DMS 273 (cell line): ENCODE measurements around the gene MMADHC.

ENCODE experiments used
- DNase-seq: peaks from one replicate; lab custom pipeline; 2025; ENCODE audit not compliant: unreplicated experiment; lab: John Stamatoyannopoulos, UW

The MMADHC gene

DNA sequence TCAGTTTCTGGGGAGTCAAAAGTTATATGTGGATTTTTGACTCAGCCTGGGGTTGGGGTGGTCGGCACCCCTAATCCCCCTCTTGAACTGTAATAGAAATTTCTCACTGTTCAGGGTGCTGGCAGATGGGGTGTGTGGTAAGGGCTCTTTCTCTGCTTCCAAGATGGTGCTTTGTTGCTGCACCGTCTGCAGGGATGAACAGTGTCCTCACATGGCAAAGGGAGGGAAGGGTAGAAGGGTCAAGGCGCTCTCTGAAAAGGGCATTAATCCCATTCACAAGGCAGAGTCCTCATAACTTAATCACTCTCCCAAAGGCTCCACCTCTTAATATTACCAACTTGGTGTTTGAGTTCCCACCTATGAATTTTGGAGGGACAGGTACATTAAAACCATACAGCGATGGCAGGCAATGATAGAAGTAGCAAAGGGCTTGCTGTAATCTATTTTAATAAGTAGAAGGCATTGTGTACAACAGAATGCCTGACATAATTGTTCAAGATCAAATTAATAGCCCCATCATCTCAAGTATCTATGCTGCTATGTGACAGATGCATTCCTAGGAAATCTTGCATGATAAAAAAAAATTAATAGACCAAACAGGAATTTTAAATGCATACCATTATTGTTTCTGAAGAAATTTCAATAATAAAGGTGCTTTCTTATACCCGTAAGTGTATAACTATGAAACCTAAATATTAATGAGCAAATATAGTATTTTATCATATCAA, 28.1 kb downstream of the MMADHC start:
- no peak for DNase-seq

DNA sequence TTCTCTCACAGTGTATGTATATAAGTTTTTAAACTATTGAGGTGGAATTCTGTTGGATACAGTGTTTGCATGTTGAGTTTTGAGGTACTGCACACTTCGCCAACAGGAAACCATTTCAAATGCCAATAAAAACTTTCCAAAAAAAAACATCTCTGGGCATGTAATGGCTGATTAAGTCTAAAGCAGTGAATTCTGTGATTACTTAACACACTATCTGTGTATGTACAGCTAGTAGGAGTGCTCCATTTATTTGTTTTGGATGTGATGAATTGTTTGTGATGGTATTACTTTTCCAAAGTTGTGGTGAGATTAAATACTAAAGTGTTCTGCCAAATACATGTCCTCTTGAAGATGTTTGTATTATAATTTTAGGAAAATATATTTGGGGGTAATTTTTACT, 31.1 kb downstream of the MMADHC start:
- DNase-seq = no peak

DNA sequence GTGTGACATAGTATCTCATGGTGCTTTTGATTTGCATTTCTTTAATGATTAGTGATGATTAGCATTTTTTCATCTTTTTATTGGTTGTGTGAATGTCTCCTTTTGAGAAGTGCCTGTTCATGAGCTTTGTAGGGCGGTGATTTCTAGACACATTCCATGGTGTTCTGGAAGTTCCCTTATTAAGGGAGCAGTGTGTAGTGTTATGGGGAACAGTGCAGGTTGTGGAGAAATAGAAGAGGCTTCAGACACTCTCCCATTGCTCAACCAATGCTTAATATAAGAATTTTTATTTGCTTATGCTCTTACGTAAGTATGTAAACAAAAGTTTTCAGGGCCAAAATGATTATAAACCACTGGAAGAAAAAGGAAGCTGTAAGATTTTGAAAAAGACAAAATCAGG, 34.7 kb downstream of the MMADHC start:
- DNase-seq = no peak

DNA sequence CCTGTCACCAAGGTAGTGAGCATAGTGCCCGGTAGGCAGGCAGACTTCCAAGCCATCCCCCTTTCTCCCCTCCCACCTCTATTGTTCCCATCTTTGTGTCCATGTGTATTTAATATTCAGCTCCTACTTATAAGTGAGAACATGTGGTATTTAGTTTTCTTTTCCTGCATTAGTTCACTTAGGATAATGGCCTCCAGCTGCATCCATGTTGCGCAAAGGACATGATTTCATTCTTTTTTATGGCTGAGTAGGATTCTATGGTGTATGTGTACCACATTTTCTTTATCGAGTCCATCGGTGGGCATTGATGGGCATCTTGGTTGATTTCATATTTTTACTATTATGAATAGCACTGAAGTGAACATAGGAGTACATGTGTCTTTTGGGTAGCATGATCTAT, 35.3 kb downstream of the MMADHC start:
- DNase-seq = no peak

DNA sequence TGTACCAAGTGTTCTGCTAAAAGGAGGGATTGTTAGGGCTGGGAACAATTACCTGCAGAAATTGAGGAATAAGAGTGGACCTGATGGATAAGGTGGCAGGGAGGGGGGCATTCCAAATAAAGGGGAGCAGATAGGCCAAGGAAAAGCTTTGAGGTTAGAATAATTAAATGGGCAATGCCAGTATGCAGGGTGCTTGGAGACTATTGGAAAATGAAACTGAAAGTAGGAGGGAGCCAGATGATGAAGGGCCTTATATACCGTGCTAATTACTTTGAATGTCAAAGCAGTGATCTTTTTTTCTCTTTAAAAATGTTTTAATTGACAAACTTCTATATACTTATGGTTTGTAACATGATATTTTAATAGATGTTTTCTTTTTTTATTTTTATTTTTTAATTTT, 42.9 kb downstream of the MMADHC start:
- DNase-seq = no peak

DNA sequence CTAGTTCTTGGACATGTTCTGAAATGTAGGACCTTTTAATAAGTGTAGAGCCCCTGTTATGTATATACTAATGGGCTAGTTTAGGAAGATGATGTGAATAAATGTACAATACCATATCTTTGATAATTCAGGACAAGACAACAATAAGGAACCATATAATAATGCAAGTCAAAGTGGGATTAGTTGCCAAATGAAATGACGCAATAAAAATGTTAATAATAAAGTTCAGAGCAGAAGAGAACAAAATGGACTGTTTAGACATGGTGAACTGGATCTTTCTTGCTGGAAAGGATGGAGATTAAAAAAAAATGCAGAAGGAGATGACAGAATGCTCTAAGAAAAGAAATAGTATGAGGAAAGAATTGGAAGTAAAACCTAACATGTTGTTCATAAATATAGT, 43.7 kb downstream of the MMADHC start:
- DNase-seq = no peak

DNA sequence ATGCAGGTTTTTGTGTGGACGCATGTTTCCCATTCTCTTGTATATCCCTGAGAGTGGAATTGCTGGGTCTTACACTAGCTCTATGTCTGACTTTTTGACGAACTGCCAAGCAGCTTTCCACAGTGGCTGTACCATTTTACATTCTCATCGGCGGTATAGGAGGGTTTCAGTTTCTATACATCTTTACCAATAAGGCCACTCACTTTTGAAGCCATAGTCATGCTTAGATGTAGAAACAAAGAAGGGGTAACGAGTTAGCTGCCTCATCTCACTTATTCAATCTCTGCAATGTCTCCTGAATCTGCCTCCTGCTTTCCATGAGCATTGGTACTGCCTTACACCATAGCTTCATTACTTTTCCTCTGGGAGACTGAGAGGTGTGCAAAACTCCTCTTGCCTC, 47.4 kb downstream of the MMADHC start:
- DNase-seq = no peak

DNA sequence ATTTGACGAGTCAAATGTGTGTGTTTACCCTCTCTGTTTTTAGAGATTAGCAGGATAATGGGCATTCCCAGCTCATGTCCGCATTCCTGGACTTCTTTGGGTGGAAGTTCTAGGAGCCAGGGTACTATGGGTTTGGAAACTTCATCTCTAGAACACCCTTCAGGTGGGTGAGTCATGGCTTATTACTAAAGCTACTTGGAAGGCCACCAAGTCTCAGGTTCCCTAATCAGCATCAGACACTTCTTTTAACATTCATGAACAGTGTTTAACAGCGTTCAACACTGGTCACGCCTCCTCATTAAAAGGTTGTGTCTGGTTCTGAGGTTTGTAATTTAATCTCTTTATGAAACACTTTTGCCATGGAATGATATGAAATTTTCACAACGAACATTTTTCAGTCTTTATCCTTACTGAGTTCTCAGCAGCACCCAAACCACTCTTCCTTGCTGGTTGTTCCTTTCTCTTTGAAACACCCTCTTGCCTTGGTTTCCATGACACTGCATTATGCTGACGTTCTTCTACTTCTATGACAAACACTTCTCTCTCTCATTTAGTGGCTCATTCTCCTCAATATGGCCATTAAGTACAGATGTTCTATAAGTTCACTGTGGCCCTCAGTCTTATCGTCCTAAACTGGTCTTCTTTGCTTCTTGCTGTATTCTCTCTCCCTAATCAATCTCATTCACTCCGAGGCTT, 49.3 kb downstream of the MMADHC start:
- DNase-seq = peak; percentile 13

DNA sequence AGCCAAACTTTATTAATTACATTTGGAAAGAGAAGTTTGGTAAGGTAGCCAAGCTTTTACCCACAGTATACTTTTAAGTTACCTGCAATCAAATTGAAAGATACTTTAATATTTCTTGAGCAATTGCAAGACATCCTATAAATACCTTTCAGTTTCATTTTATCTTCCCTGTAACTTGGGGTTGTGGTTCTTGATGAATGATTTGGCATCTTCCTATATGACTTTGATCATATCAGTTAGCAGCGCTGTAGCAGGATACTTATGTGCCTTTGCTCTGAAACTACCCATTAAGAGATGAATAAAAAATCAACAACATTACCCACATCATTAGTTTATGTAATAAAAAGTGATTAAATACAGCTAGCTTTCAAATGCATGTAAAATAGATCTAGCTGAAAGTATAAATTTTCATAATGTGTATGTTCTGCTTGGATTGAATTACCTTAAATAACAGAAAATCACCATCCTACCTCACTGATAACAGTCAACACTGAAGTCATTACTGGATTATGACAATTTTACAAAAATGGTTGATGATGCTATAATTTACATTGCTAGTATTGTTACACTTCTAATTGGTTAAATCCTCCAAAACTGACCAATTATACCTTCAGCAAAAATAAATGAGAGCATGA, 50.4 kb downstream of the MMADHC start:
- no peak for DNase-seq

DNA sequence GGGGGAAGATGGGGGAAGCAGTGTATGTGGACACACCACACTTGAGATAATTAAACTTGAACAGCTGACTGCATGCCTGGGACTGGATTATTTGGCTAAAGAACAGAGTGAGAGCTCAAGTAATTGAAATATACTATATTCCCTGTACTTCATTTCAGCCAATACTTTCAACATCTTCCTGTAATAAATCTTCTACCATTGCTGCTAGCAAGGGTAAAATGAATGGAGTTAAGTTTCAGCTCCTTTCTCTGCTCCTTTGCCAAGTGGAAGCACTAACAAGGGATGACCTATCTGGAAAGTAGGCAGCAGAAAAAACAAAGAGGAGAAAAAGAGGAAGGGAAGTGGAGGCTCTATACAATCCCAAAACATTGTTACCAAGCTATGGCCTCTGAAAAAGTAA, 50.9 kb downstream of the MMADHC start:
- DNase-seq = no peak

DNA sequence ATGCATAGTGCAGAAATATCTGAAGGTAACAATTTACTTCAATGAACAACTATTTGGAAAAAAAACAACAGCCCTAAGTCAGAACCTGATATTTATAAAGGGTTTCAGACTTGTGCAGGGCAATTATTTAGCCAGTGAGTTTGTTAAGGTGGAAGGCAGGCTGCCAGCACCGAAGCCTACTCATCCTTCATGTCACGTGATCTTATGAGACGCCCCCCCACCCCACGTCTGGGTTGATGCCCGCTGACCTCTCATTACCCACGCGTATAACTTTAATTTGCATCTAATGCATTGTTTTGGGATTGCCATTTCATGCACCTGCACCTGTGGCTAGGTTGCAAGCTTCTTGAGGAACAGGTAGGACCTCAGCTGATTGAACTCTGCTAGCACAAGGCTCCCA, 52.9 kb downstream of the MMADHC start:
- DNase-seq = no peak

DNA sequence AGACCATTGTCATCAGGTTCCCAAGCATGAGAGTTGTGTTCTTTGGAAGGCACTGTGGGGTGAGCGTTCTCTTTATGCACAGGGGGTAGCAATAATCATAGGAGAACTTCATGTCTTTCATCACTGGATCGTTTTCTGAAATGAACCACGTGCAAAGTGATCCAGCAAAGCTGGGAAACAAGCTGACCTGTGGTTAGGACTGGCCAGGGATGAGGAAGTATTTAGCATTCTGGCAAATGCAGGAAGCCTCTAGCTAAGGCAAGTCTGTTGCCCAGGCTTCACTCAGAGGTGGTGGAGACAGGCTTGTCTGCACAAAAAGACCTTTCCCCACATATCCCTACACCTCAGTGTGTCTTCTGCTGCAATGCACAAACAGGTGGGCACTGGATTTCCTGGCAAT, 58.6 kb downstream of the MMADHC start:
- DNase-seq = no peak

DNA sequence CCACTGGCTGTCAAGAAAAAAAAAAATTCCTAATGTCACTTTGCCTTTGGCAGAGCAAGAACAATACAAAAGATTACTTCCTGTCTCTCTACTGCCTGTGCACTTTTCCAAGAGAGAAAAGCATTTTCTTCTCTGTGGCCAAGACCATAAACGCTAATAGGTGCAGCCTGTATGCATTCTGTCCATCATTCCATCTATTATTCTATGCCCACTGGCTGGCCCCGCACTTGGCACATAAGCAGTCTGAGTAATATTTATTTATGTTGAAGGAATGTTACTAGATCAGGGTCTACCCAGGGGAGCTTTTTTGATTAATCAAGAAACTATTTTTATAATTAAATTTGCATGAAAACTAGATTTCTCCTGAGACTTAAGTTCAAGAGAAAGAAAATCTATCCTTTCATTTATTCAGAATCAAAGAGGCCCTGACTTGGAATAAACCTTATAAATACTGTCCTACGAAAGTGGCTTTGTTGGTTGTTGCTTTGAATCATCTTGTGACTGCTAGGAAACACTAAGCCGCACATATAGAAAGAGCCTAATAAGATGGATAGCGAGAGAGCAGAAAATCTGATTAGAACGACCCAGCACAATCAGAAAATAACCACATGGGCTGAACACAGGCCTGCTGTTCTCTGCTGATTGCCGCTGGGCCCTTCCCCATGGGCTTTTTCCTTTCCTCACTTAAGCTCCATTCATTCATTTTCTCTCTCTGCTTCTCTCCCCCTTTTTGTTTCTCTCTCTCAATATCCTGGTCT, 59.4 kb downstream of the MMADHC start:
- DNase-seq = no peak

DNA sequence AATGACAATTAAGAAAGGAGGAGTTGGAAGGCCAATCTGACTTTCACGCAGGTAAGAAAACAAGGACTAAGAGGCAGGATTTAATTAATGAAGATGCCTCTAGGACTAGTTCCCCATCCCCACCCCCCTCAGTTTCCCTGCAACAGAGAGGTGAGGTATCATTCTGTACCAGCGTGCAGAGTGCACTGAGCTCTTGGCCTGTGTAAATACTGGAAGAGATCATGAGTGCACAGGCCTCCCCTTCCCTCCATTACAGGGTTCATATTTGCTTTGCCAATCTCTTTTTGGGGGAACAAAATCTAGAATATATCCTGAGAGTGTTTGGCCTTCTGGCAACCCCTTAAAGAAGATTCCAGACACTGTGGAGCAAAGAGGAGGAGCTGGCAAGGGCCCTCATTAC, 60.9 kb downstream of the MMADHC start:
- no peak for DNase-seq

DNA sequence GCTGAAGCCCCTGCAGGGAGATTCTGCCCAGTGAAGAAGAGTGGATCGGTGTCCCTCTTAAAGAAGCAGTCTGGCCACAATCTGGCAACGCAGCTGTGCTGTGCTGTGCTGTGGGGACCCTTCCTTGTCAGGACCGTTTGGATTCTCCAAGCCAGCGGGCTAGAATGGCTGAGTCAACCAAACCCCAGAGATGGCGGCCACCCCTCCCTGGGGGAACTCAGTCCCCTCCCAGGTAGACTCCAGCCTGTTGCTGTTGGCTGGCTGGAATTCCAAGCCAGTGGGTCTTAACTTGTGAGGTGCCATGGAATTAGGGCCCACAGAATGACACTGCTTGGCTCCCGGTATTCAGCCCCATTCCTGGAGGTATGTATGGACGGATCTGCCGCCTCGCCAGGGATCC, 62.3 kb downstream of the MMADHC start:
- no peak for DNase-seq
